Measurements from ENCODE around the gene MAEL.

Gene MAEL

GRCh38 chr1:167068761-167069160, 79.7 kb downstream of the MAEL start:
- TF ChIP-seq CTCF (IDR thresholded peaks at IDR 0.05; ENCODE audit: control insufficient read depth, extremely low read depth, insufficient read depth) = no peak
- no peak for DNase-seq (ENCODE audit: low read depth)
- no peak overlapping the region for H3K4me3 ChIP-seq (ENCODE audit: low read depth, low read length)

- no peak for TF ChIP-seq CTCF (IDR thresholded peaks at IDR 0.05; ENCODE audit: control insufficient read depth, extremely low read depth, insufficient read depth)
- no peak overlapping the region for H3K4me3 ChIP-seq (ENCODE audit: low read depth, low read length)
- DNase-seq (ENCODE audit: low read depth) = no peak
Observed at GRCh38 chr1:167071286-167071685, 82.2 kb downstream of the MAEL start.
